Measurements from ENCODE around the gene ZSCAN26.
A peak's percentile ranks its signal among the peaks of the same experiment; 100 is the strongest.

DNA sequence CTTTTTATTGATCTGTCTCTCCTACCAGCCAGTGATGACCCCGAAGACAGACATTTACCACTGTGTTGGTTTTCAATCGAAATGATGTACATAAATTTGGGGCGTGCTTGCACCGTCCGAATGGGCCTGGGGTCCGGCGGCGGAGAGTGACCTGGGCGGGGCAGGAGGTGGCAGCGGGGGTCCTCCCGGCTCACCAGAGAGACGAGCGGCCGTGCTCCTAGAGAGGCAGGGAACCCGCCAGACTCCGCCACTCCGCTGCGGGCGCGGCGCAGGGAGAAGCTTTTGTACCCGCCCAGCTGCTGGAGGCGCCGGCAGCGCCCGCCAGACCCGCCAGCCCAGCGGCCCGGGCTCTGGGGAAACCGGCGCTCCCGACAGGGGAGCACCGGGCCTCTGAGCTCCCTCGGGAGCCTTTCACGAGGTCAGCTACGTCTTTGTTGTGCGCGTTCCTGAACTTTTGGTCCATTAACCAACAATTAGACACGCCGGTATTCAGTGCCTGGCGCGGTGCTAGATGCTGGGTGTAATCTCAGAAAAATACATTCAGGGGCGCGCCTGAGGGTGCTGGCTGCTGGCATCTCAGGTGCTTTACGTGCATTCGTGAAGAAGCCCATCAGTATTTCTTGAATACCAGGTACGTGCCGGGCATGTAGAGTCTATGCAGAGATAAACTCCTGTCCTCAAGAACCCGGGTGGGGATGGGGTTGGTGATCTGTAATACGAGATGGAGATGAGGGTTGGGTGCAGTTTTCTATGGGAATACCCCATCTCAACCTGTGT lies 14.5 kb downstream of the ZSCAN26 start, which contains the start of gene PGBD1:
- TF ChIP-seq POLR2A (IDR thresholded peaks at IDR 0.05; ENCODE audit: low read depth, low read length) (peak; percentile 73; the same call in 1 of the 2 replicates), POLR2AphosphoS5 (IDR thresholded peaks at IDR 0.05; ENCODE audit: low read depth, low read length) (no peak)
